SJSA1 (cell line): ENCODE data around the gene ELL. TPM values are rescaled to one million over a fixed set of nuclear protein-coding genes. Genes with fewer than 3 reads are reported as not detected.

Source experiments
- DNase-seq, 2 experiments: peaks; one replicate each; pipeline ENCODE4 v3.0.0-alpha.2; 2015 to 2020; ENCODE audit warnings: low spot score in 2 of 2, low read depth in 1 of 2
- H3K27ac ChIP-seq: fragments of 250-450 bp; sonication (Bioruptor Pico); 2 replicates; pipeline ENCODE4 v1.5.1; 2020; ENCODE audit warnings: mild to moderate bottlenecking, moderate library complexity
- H3K27me3 ChIP-seq: fragments of 250-450 bp; sonication (Bioruptor Pico); replicated peaks from 2 replicates; pipeline ENCODE4 v1.5.1; 2020; ENCODE audit warnings: mild to moderate bottlenecking, moderate library complexity
- H3K36me3 ChIP-seq: fragments of 250-450 bp; sonication (Bioruptor Pico); 2 replicates; pipeline ENCODE4 v1.5.1; 2020; ENCODE audit warnings: mild to moderate bottlenecking
- H3K4me1 ChIP-seq: fragments of 250-450 bp; sonication (Bioruptor Pico); replicated peaks from 2 replicates; pipeline ENCODE4 v1.6.1; 2021; ENCODE audit warnings: mild to moderate bottlenecking
- H3K4me3 ChIP-seq: fragments of 250-450 bp; sonication (Bioruptor Pico); 2 replicates; pipeline ENCODE4 v1.5.1; 2020; ENCODE audit warnings: mild to moderate bottlenecking
- H3K9me3 ChIP-seq: fragments of 250-450 bp; sonication (Bioruptor Pico); replicated peaks from 2 replicates; pipeline ENCODE4 v1.5.1; 2020; ENCODE audit warnings: mild to moderate bottlenecking
- total RNA-seq: library from RNA; depleted of rRNA; stranded (reverse); fragments of >200 nt; shearing (Covaris generic); gene quantifications from 2 replicates; pipeline ENCODE4 v1.2.3, GENCODE V29; 2014

ELL gene
- total RNA-seq, 1 experiment from 2014 or later, result 14.8 TPM

DNA sequence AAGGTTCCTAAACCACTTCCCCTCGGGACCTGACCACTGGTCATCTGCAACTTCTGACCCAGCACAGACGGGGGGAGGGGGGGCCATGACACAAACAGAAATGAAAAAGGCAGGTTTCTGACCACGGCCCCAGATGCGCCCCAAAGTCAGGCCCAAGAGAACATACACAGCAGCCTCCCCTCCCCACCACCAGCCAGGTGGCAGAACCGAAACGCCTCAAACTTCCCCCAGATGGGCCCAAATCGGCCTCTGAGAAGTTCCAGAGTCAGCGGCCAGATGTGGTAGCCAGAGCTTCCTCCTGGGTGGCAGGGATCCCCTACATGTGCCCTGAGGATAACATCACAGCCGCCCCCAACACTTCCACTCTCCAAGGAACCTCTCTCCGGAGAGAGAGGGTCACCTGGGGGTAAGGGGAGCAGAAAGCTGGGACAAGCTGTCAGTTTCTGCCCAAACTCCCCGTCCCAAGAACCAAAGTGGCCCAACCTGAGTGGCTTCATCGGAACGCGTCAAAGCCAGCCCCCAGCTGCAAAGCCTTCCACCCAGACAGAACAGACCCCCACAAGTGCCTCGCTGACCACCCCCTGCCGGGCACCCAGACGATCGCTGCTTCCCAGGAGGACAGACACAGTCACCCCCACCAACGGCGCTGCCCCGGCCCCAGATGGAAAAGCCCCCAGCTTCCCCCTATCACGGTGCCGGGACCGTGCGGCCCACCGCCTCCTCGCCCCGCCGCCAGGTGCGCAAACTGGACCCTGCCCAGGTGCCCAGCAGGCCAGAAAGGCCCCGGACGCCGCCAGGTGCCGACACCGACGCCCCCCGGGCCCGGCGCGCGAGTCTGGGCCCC, 800 bp downstream of the ELL start:
- no peaks in the 10 kb centered on the region for H3K9me3 ChIP-seq
- peak overlapping the region; percentile 89 for H3K27ac ChIP-seq
- H3K27me3 ChIP-seq, result no peaks in the 10 kb centered on the region
- peak overlapping the region; percentile 92 for H3K4me3 ChIP-seq
- no peak for DNase-seq
- H3K4me1 ChIP-seq, result peaks cover 19% of the 10 kb centered on the region
- H3K36me3 ChIP-seq, result peaks cover 8% of the 10 kb centered on the region

DNA sequence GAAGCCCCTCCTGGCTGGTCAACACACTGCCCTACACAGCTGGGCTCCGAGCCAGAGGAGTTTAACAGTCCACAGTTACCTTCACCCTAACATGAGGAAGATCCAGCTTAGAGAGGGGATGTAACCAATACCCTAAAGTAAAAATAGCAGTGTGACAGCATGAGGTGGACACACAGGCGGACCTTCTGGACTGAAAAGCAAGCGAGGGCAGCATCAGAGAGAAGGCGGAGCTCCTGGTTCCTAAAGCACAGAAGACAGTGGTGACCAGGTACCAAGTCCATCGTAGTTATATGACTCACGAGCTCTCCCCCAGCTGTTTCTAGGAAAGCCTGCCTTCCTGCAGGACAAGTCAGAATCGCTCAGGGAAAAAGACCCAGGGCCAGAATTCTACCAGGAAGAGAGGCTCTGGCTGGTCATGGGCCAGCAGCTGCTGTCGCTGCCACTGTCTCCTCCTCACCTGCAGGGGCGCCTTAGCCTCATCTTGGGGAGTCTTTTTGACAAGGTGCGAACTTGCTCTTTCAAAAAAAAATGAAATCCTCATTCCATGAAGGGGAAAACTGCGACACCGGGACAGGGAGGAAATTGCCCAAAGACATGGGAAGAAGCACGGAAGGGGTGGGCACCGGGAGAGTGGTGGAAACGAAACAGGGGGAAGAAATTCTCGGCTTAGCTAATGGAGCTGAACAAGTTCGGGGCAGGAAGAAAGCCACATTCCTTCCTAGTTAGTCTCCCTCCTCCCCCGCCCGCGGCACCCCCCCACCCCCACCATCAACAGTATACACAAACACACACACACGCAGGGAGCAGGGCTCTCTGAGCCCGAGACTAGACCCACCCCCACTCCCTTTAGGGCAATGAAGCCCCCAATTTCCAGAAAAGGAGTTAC, 1.7 kb downstream of the ELL start:
- Histone ChIP-seq H3K4me3 (peak overlapping the region; percentile 92), H3K27me3 (no peaks in the 10 kb centered on the region), H3K9me3 (no peaks in the 10 kb centered on the region), H3K36me3 (peaks cover 13% of the 10 kb centered on the region), H3K4me1 (peaks cover 28% of the 10 kb centered on the region), H3K27ac (peak overlapping the region; percentile 89)
- peak; percentile 78 to 91 for DNase-seq

DNA sequence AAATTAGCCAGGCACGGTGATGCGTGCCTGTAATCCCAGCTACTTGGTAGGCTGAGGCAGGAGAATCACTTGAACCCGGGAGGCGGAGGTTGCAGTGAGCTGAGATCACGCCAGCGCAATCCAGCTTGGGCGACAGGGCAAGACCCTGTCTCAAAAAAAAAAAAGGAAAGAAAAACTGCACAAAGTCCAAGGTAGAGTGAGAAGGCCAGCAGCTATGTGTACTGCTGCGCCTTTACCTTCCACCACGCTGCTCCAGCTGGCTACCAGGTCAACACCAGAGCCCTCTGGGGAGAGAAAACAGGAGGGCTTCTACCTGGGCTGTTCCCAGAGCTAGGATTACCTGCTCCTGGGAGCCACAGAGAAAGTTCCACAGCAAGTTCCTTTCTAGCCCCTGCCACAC, 3.2 kb downstream of the ELL start:
- no peak overlapping the region for H3K27ac ChIP-seq

DNA sequence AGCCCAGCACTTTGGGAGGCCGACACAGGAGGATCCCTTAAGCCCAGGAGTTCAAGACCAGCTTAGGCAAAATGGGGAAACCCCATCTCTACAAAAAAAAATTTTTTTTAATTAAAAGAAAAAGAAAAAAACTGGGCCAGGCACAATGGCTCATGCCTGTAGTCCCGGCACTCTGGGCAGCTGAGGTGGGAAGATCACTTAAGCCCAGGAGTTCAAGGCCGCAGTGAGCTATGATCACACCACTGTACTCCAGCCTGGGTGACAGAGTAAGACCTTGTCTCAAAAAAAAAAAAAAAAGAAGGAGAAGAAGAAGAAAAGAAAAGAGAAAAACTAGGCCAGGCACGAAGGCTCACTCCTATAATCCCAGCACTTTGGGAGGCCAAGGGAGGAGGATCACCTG, 4.3 kb downstream of the ELL start:
- no peaks in the 10 kb centered on the region for H3K27me3 ChIP-seq
- no peak overlapping the region for H3K4me3 ChIP-seq
- H3K4me1 ChIP-seq, result peaks cover 38% of the 10 kb centered on the region
- peaks cover 21% of the 10 kb centered on the region for H3K36me3 ChIP-seq
- DNase-seq, result no peak
- H3K27ac ChIP-seq, result no peak overlapping the region
- no peaks in the 10 kb centered on the region for H3K9me3 ChIP-seq

More for the DNA sequence above, 3.2 kb downstream of the ELL start:
- no peak for DNase-seq
- Histone ChIP-seq H3K9me3 (no peaks in the 10 kb centered on the region), H3K4me1 (peaks cover 38% of the 10 kb centered on the region), H3K36me3 (peaks cover 21% of the 10 kb centered on the region), H3K27me3 (no peaks in the 10 kb centered on the region), H3K4me3 (no peak overlapping the region)

DNA sequence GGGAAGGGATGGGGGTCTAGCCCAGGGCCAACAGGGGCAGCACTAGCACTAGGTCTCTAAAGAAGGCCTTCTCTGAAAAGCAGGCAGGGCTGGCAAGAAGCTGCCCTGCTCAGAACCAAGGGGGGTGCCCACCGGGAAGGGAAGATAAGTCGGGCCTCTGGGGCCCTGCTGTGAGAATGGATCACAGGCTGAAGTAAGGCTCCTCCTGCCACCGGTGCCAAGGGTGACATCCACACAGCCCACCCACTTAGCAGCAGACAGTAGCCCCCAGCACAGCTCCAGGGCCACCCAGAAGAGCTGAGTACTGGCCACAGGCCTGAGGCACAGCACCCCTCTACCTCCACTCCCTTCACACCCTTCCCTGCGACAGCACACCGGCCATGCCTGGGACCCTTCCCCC, 5.9 kb downstream of the ELL start:
- peaks cover 12% of the 10 kb centered on the region for H3K36me3 ChIP-seq
- H3K4me1 ChIP-seq, result peaks cover 38% of the 10 kb centered on the region
- no peak overlapping the region for H3K27ac ChIP-seq
- H3K27me3 ChIP-seq, result no peaks in the 10 kb centered on the region
- no peaks in the 10 kb centered on the region for H3K9me3 ChIP-seq
- H3K4me3 ChIP-seq, result no peak overlapping the region
- DNase-seq, result peak; percentile 15 to 63

DNA sequence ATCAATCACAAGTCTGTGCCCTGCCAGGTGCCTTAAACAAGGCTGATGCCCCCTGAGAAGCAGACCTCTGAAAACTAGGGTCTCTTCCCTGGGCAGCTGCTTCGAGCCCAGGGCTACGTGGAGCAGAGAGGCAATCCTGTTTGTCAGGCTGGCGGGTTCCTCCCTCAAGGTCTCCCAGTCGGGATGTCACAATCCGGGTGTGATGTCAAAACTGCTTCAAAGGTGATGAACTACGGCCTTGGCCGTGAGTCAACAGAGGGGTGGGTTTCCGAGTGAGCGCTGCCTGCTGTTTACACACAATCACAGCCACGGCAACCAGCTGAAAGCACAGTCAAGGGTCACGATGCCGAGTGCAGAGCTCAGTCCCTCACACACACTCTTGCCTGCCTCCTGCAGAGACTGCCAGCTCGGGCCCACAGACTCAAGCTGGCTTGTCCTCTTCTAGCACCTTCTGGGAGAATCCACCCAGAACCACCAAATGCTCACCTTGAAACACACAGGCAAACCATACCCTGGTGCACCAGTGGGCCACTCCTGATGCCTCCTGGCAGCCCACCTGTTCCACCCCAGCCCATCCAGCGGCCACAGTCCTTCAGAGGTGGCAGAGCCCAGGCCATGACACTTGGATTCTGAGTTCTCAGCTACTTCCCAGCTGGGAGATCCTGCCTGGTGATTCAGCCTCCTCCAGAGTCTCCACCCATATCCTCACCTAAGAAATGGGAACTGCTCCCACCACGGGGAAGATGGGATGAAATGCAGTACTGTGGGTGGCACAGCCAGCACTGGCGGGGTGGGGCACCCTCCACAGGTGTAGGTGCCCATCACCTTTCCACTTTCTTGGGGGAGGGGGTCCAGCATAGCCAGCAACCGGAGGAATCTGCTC, 6.8 kb downstream of the ELL start:
- Histone ChIP-seq H3K4me1 (peaks cover 36% of the 10 kb centered on the region), H3K4me3 (no peak overlapping the region), H3K27ac (no peak overlapping the region), H3K9me3 (no peaks in the 10 kb centered on the region), H3K27me3 (no peaks in the 10 kb centered on the region), H3K36me3 (peaks cover 12% of the 10 kb centered on the region)
- DNase-seq, result no peak

DNA sequence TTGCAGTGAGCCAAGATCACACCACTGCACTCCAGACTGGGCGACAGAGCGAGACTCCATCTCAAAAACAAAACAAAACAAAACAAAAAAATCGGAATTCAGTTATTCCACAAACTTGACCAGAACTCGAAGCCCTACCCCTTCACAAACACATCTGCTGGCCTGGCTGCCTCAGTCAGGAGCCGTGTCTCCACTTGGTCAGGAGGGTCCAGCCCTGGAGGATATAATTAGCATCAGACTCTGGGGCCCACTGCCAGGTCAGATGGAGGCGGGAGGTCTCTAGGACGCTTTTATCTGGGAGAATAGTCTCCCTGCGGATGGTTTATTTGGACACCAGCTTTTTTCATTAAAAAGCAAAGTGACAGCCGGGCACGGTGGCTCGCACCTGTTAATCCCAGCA, 8.0 kb downstream of the ELL start:
- H3K4me3 ChIP-seq, result no peak overlapping the region
- no peak for DNase-seq
- no peak overlapping the region for H3K27ac ChIP-seq
- H3K27me3 ChIP-seq, result no peaks in the 10 kb centered on the region
- H3K36me3 ChIP-seq, result peaks cover 12% of the 10 kb centered on the region
- no peaks in the 10 kb centered on the region for H3K9me3 ChIP-seq
- peaks cover 27% of the 10 kb centered on the region for H3K4me1 ChIP-seq

DNA sequence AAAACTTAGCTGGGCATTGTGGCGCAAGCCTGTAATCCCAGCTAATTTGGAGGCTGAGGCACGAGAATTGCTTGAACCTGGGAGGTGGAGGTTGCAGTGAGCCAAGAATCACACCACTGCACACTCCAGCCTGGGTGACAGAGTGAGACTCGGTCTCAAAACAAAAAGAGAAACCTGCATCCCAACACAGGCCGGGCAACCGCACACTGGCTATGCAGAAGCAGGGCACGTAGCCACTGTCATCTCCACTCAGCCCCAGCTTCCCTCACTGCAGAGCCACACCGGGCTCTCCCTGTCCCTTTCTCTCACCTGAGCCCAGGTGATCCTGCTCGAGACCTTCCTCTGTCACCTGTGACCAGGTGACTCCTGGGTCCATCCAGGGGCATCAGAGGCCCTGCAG, 11.7 kb downstream of the ELL start:
- Histone ChIP-seq H3K27ac (no peak overlapping the region), H3K4me3 (no peak overlapping the region), H3K36me3 (peaks cover 7% of the 10 kb centered on the region), H3K27me3 (no peaks in the 10 kb centered on the region), H3K4me1 (peaks cover 10% of the 10 kb centered on the region), H3K9me3 (no peaks in the 10 kb centered on the region)
- DNase-seq, result no peak

DNA sequence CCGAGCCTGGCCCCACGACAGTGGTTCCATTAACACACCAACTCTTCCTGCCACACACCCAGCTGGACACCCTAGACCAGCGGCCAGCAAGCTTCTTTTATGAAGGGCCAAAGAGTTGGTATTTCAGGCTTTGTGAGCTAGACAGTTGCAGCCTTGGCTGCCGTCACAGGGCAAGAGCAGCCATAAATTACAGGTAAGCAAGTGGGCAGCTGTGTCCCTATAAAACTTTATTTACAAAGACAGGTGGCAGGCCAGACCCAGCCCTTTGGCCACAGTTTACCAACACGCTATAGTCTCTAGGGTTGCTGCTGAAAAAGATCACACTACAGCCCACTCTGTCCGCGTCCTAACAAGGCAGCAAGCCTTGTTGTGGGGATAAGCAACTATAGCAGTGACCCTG, 13.3 kb downstream of the ELL start:
- H3K36me3 ChIP-seq, result no peaks in the 10 kb centered on the region; the same call in 1 of the 2 replicates
- no peaks in the 10 kb centered on the region for H3K9me3 ChIP-seq
- no peaks in the 10 kb centered on the region for H3K27me3 ChIP-seq
- DNase-seq, result no peak
- no peak overlapping the region for H3K27ac ChIP-seq
- H3K4me3 ChIP-seq, result no peak overlapping the region
- H3K4me1 ChIP-seq, result no peaks in the 10 kb centered on the region

DNA sequence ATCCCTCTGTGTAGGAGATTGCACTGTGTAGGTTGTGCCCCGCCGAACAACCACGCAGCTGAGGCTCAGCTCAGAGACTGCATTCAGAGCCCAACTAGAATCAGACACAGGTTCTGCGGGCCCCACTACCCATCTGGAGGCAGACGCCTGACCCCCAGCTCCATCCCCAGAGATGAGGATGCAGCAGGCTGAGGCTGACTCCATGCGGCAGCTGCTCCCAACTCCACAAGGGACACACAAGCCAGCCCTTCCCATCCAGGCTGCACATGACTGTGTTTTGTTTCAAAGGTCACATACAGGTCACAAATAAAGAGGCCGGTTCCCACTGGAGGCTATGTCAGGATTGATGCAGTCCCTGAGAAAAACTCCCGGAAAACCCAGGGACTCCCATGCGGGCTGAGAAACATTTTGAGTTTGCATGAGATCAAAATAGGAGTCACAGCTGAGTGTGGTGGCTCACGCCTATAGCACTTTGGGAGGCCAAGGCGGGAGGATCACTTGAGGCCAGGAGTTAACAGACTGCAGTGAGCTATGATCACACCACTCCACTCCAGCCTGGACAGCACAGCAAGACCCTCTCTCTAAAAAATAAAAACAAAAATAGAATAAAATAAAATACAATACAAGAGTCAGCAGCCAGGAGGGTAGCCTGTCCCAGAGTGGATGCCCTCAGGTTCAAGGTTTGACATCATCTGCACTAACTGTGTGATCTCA, 14.0 kb downstream of the ELL start:
- no peak for DNase-seq
- H3K4me1 ChIP-seq, result no peaks in the 10 kb centered on the region
- no peaks in the 10 kb centered on the region; the same call in 1 of the 2 replicates for H3K36me3 ChIP-seq
- no peaks in the 10 kb centered on the region for H3K9me3 ChIP-seq
- H3K4me3 ChIP-seq, result no peak overlapping the region
- H3K27ac ChIP-seq, result no peak overlapping the region
- H3K27me3 ChIP-seq, result no peaks in the 10 kb centered on the region

DNA sequence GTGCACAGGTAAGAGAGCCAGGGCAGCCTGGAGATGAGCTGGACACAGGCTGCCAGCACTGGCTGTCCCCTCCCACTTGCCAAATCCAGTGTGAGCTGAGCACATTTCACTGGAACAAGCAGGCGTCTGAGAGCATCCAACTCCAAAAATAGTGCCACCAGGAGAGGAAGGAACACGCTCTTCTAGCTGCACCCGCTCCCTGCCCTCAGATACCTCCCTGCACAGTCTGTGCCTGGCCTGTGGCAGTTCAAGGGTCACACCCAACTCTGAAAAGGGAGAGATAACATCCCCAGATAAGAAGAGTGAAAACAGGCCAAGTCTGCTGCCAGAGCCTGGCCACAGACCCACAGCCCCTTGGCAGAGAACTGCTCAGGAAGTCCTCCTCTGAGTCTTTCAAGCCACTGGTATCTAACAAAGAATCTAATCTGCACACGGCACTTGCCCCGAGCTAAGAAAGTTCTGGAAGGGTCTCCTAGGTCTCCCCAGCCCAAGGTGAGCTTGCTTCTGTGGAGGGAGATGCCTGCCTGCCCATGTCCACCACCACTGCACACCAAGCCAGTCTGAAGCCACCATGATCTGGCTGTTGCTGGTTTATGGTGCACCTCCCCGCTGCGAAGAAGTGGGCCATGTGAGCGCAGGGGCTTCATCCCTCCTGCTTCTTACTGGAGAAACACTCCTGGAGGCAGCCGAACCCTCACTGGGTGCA, 14.7 kb downstream of the ELL start:
- H3K4me1 ChIP-seq, result no peaks in the 10 kb centered on the region
- no peaks in the 10 kb centered on the region for H3K9me3 ChIP-seq
- H3K36me3 ChIP-seq, result no peaks in the 10 kb centered on the region; the same call in 1 of the 2 replicates
- no peak overlapping the region for H3K4me3 ChIP-seq
- H3K27me3 ChIP-seq, result no peaks in the 10 kb centered on the region
- H3K27ac ChIP-seq, result no peak overlapping the region
- no peak for DNase-seq

DNA sequence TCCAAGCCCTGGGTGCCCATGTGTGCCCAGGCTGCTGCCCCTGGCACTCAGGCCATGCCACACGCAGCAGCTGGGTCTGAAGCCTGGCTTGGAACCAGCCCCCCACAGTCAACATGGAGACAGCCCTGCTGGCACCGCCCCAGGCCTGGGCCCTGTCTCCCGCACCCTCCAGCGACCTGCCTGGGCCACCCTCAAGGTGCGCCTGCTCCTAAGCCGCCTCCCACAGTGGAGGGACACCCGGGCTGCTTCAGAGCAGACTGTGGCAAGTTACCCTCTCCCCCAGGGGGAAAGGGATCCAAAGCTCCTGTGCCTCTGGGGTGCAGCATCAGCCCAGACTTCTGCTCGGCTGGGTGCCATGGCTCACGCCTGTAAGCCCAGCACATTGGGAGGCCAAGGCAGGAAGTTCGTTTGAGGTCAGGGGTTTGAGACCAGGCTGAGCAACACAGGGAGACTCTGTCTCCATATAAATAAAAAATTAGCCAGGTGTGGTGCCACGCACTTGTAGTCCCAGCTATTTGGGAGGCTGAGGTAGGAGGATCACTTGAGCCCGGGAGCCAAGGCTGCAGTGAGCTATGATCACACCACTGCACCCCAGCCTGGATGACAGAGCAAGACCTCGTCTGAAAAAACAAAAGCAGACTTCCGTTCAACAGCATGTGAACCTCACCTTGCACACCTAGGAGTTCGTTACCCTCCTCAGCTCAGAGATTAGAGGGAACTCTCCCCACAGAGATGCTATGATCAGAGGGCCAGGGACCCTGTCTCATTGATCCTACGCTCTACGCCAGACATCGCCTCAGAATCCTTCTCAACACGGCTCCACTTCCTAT, 15.6 kb downstream of the ELL start:
- H3K9me3 ChIP-seq, result no peaks in the 10 kb centered on the region
- no peak overlapping the region for H3K27ac ChIP-seq
- no peak for DNase-seq
- H3K4me3 ChIP-seq, result no peak overlapping the region
- H3K4me1 ChIP-seq, result no peaks in the 10 kb centered on the region
- H3K27me3 ChIP-seq, result no peaks in the 10 kb centered on the region
- peaks cover 3% of the 10 kb centered on the region for H3K36me3 ChIP-seq
